K562 (cell line): ENCODE results near the gene GRIK2. TPM values are rescaled to one million over a fixed set of nuclear protein-coding genes. Genes with fewer than 3 reads are reported as not detected.

Experiments
- ATAC-seq: fragments of 200-7000 bp; cut with Tn5 transposase; 3 replicates; pipeline ENCODE4 v1.9.1; 2020; ENCODE audit warnings: moderate library complexity
- BruUV-seq: library from RNA; stranded (reverse); fragments of 400-500 nt; replicated peaks from 2 replicates; lab custom pipeline; 2021; lab: Mats Ljungman, UMichigan
- CTCF ChIA-PET: fragments of 300-600 bp; formaldehyde crosslinking; extraction: SDS; loops from one replicate; lab custom pipeline; 2021; ENCODE audit warnings: low intra/inter-chr PET ratio; lab: Yijun Ruan, JAX
- POLR2A ChIA-PET: fragments of 300-600, 350-650 bp; sonication (Branson Sonifier 250); formaldehyde crosslinking; extraction: SDS; loops from one replicate; lab custom pipeline; 2021; ENCODE audit warnings: antibody characterized with exemption, inconsistent platforms; lab: Yijun Ruan, JAX
- DNase-seq, 4 experiments: peaks; one replicate each; pipeline versions ENCODE4 v3.0.0 to v3.0.0-alpha.2; 2011 to 2018; ENCODE audit warnings: low spot score in 3 of 4, mixed read lengths in 3 of 4; ENCODE audit errors: extremely low read depth in 1 of 4
- FAIRE-seq: peaks from 2 replicates; lab custom pipeline; 2011; peaks lifted over from hg19 to GRCh38; lab: Jason Lieb, UNC
- H2AFZ ChIP-seq: 2 replicates; pipeline ENCODE4 v1.6.0; 2011; ENCODE audit warnings: low read depth, low read length, control low read depth, inconsistent platforms
- H3K27ac ChIP-seq: fragments of 200-600 bp; 3 replicates; pipeline ENCODE4 v1.8.0; 2011; ENCODE audit warnings: low read depth, mild to moderate bottlenecking, control low read depth, inconsistent platforms, low read length, moderate library complexity, mixed read lengths; ENCODE audit errors: extremely low read depth
- H3K27me3 ChIP-seq, 2 experiments: fragments of 300-600 bp in 1 of 2; 2 replicates in 1 of 2; 3 replicates in 1 of 2; pipeline versions ENCODE4 v1.6.0 to v1.8.0; 2011; ENCODE audit warnings: inconsistent platforms in 2 of 2, low read length in 2 of 2, mild to moderate bottlenecking in 1 of 2, mixed read lengths in 1 of 2, moderate library complexity in 1 of 2; ENCODE audit not compliant: control insufficient read depth in 2 of 2, insufficient read depth in 2 of 2
- H3K36me3 ChIP-seq: fragments of 300-600 bp; 3 replicates; pipeline ENCODE4 v1.8.0; 2011; ENCODE audit warnings: mild to moderate bottlenecking, low read length, inconsistent platforms; ENCODE audit not compliant: control insufficient read depth, insufficient read depth
- H3K4me1 ChIP-seq, 2 experiments: fragments of 200-600 bp in 1 of 2; replicated peaks in 1 of 2; 2 replicates in 1 of 2; 3 replicates in 1 of 2; pipeline versions ENCODE4 v1.5.1 to v1.8.0; 2011; ENCODE audit warnings: inconsistent platforms in 2 of 2, low read length in 2 of 2, mild to moderate bottlenecking in 1 of 2, mixed read lengths in 1 of 2, moderate library complexity in 1 of 2; ENCODE audit not compliant: control insufficient read depth in 2 of 2, insufficient read depth in 2 of 2
- H3K4me2 ChIP-seq: 2 replicates; pipeline ENCODE4 v1.6.1; 2011; ENCODE audit warnings: low read length, control low read depth, inconsistent platforms, mixed read lengths; ENCODE audit not compliant: insufficient read depth
- H3K4me3 ChIP-seq: fragments of 200-600 bp; sonication (generic), shearing (Covaris generic); 2 replicates; pipeline ENCODE4 v1.5.1; 2016; ENCODE audit warnings: control low read depth, inconsistent platforms
- H3K79me2 ChIP-seq: fragments of 200-600 bp; 3 replicates; pipeline ENCODE4 v1.8.0; 2011; ENCODE audit warnings: low read length, inconsistent platforms; ENCODE audit not compliant: control insufficient read depth, insufficient read depth
- H3K9ac ChIP-seq, 2 experiments: 2 replicates each; pipeline versions ENCODE4 v1.6.0 to v1.6.1; 2011; ENCODE audit warnings: low read depth in 2 of 2, low read length in 2 of 2, control low read depth in 1 of 2, inconsistent platforms in 1 of 2, mild to moderate bottlenecking in 1 of 2, mixed read lengths in 1 of 2; ENCODE audit not compliant: insufficient read depth in 1 of 2
- H3K9me1 ChIP-seq: one replicate; pipeline ENCODE4 v1.6.0; 2011; ENCODE audit warnings: inconsistent platforms, mild to moderate bottlenecking, low read length, moderate library complexity; ENCODE audit not compliant: control insufficient read depth, insufficient read depth
- H3K9me3 ChIP-seq: replicated peaks from 2 replicates; pipeline ENCODE4 v1.5.1; 2011; ENCODE audit warnings: low read depth, low read length, inconsistent platforms; ENCODE audit not compliant: control insufficient read depth, insufficient read depth
- H4K20me1 ChIP-seq: replicated peaks from 2 replicates; pipeline ENCODE4 v1.6.1; 2011; ENCODE audit warnings: low read length, inconsistent platforms, mixed read lengths; ENCODE audit not compliant: control insufficient read depth, insufficient read depth
- CAMTA2 ChIP-seq: fragments of 250-450 bp; sonication (Bioruptor Pico); conservative IDR thresholded peaks from 2 replicates; pipeline ENCODE4 v1.5.1; 2022
- CREB1 ChIP-seq, 2 experiments: sonication (generic) in 1 of 2; formaldehyde crosslinking in 1 of 2; IDR thresholded peaks; 2 replicates each; pipeline versions ENCODE4 v1.6.1 to v1.8.0; 2012 to 2022; ENCODE audit warnings: inconsistent platforms in 1 of 2, mild to moderate bottlenecking in 1 of 2, missing genetic modification reagents in 1 of 2, moderate library complexity in 1 of 2
- KAT8 ChIP-seq: fragments of 450-650 bp; IDR thresholded peaks from 2 replicates; pipeline ENCODE4 v1.6.1; 2016; ENCODE audit warnings: low read depth, mild to moderate bottlenecking
- PHB ChIP-seq: fragments of 250-450 bp; sonication (Bioruptor Pico); IDR thresholded peaks from 2 replicates; pipeline ENCODE4 v1.5.0; 2021
- PML ChIP-seq: IDR thresholded peaks from 2 replicates; pipeline ENCODE4 v1.6.1; 2012; ENCODE audit warnings: low read length, inconsistent platforms
- POLR2H ChIP-seq: IDR thresholded peaks from 2 replicates; pipeline ENCODE4 v1.6.1; 2016; ENCODE audit warnings: missing genetic modification characterization, low read depth, mild to moderate bottlenecking, control low read depth, missing compliant biosample characterization, moderate library complexity
- RNF2 ChIP-seq: sonication (generic); IDR thresholded peaks from 2 replicates; pipeline ENCODE4 v1.6.1; 2016
- SIN3A ChIP-seq, 2 experiments: fragments of 150-350 bp in 1 of 2; IDR thresholded peaks; 2 replicates each; pipeline ENCODE4 v1.6.1; 2011 to 2016; ENCODE audit warnings: borderline replicate concordance in 2 of 2, low read depth in 2 of 2, low read length in 2 of 2, mild to moderate bottlenecking in 2 of 2, moderate library complexity in 2 of 2; ENCODE audit not compliant: control insufficient read depth in 1 of 2
- SIRT6 ChIP-seq: IDR thresholded peaks from one replicate; pipeline ENCODE4 v1.6.1; 2012; ENCODE audit warnings: low read depth, mild to moderate bottlenecking, control low read depth, inconsistent platforms, low read length, moderate library complexity
- SRF ChIP-seq, 2 experiments: fragments of 250-450, 450-650 bp in 1 of 2; sonication (Bioruptor Pico) in 1 of 2; sonication (generic) in 1 of 2; formaldehyde crosslinking; IDR thresholded peaks; 2 replicates each; pipeline versions ENCODE4 v1.5.0 to v1.5.1; 2020 to 2022; ENCODE audit warnings: mild to moderate bottlenecking in 1 of 2, missing genetic modification reagents in 1 of 2
- U2AF1 ChIP-seq: fragments of 200-400 bp; formaldehyde crosslinking; optimal IDR thresholded peaks from 2 replicates; pipeline ENCODE3; 2017; ENCODE audit warnings: mild to moderate bottlenecking, low read depth, low read length, moderate library complexity
- ZBTB5 ChIP-seq: fragments of 450-650 bp; IDR thresholded peaks from 2 replicates; pipeline ENCODE4 v1.6.1; 2017; ENCODE audit warnings: antibody characterized with exemption
- ZNF165 ChIP-seq: fragments of 250-450 bp; sonication (Bioruptor Pico); IDR thresholded peaks from 2 replicates; pipeline ENCODE4 v1.4.0; 2020; ENCODE audit warnings: borderline replicate concordance
- ZNF217 ChIP-seq: sonication (generic); formaldehyde crosslinking; IDR thresholded peaks from 2 replicates; pipeline ENCODE4 v1.8.0; 2022; ENCODE audit warnings: mild to moderate bottlenecking, missing genetic modification reagents
- ZNF316 ChIP-seq: fragments of 450-650 bp; IDR thresholded peaks from 2 replicates; pipeline ENCODE4 v1.6.1; 2016
- ZNF408 ChIP-seq: fragments of 250-450 bp; sonication (Bioruptor Pico); IDR thresholded peaks from 2 replicates; pipeline ENCODE4 v1.4.0; 2020; ENCODE audit warnings: low read depth, mild to moderate bottlenecking, moderate library complexity
- ZNF695 ChIP-seq: fragments of 450-650 bp; formaldehyde crosslinking; IDR thresholded peaks from 2 replicates; pipeline ENCODE4 v1.4.0; 2020; ENCODE audit warnings: mild to moderate bottlenecking, moderate library complexity
- ZNF696 ChIP-seq: fragments of 250-450 bp; sonication (Bioruptor Pico); conservative IDR thresholded peaks from 2 replicates; pipeline ENCODE4 v1.4.0; 2020; ENCODE audit warnings: mild to moderate bottlenecking, moderate library complexity
- ZNF740 ChIP-seq, 3 experiments: fragments of 200-800 bp in 1 of 3; sonication (Bioruptor generic) in 1 of 3; sonication (generic) in 1 of 3; formaldehyde crosslinking in 1 of 3; IDR thresholded peaks; 2 replicates each; pipeline versions ENCODE4 v1.6.1 to v1.8.0; 2016 to 2022; ENCODE audit warnings: mild to moderate bottlenecking in 2 of 3, missing compliant biosample characterization in 2 of 3, missing genetic modification characterization in 2 of 3, missing genetic modification reagents in 1 of 3
- ZZZ3 ChIP-seq: fragments of 450-650 bp; IDR thresholded peaks from 2 replicates; pipeline ENCODE4 v1.6.1; 2016; ENCODE audit warnings: antibody characterized with exemption, mild to moderate bottlenecking, moderate library complexity
- WGBS: fragments of 100-300 bp; shearing (Covaris generic); methylation state at CpG from one replicate; pipeline ENCODE4 v1.1.6; 2016; ENCODE audit warnings: low coverage, mixed read lengths; ENCODE audit not compliant: insufficient coverage; ENCODE audit errors: missing lambda C conversion rate; 5-methylcytosine and 5-hydroxymethylcytosine counted together
- in situ Hi-C: fragments of 300-500 bp; cut with MboI; formaldehyde crosslinking; loops from 4 replicates; pipeline ENCODE4 v1.15.0; 2018; ENCODE audit warnings: inconsistent platforms, mixed read lengths
- intact Hi-C: fragments of 100-400 bp; cut with micrococcal nuclease; formaldehyde crosslinking; loops from 2 replicates; pipeline ENCODE4 v1.14.2; 2022
- polyA plus RNA-seq, 8 experiments: library from polyadenylated mRNA; depleted of rRNA in 4 of 8; stranded (reverse) in 5 of 8; unstranded in 3 of 8; fragments of >200 nt; fragmentation: Nextera tagmentation in 2 of 8; fragmentation: Illumina TruSeq in 1 of 8; extraction: Ambion mirVana in 2 of 8; extraction: Trizol in 1 of 8; gene quantifications; 2 replicates each; pipeline versions ENCODE4 v1.2.1 to v1.2.3, GENCODE V29; 2011 to 2014; ENCODE audit warnings: inconsistent platforms in 1 of 8, missing spikeins in 1 of 8
- total RNA-seq, 7 experiments: library from RNA; depleted of rRNA in 6 of 7; stranded (reverse); fragments of >200 nt in 6 of 7; fragmentation: Illumina TruSeq in 2 of 7; extraction: Trizol in 2 of 7; gene quantifications; 2 replicates each; pipeline versions ENCODE4 v1.2.1 to v1.2.3, GENCODE V29; 2011 to 2021; ENCODE audit warnings: low replicate concordance in 1 of 7

Gene GRIK2
- total and polyA plus RNA-seq, 9 of the 15 experiments (the other 6 are each of a cell fraction or from before 2014, with no cell fraction given), result not detected

GRCh38 chr6:101433141-101433540 lies 39.6 kb downstream of the GRIK2 start:
- no peak overlapping the region for H3K9ac ChIP-seq
- no peaks in the 10 kb centered on the region for H3K27me3 ChIP-seq
- no peaks in the 10 kb centered on the region for H3K79me2 ChIP-seq
- H4K20me1 ChIP-seq, result no peaks in the 10 kb centered on the region
- no peak overlapping the region for H3K27ac ChIP-seq
- FAIRE-seq (no peak), DNase-seq (no peak), ATAC-seq (no peak)
- intact Hi-C loops (no loop called here), in situ Hi-C loops (no loop called here)
- TF ChIP-seq ZZZ3 (no peak), ZNF740 (CRISPR knock-in tag; IDR thresholded peaks at IDR 0.05) (no peak), ZNF740 (tag; IDR thresholded peaks at IDR 0.05) (no peak), KAT8 (no peak), RNF2 (no peak), ZNF408 (CRISPR knock-in tag) (no peak), SIRT6 (no peak), ZBTB5 (no peak), SIN3A (IDR thresholded peaks at IDR 0.05; ENCODE audit: borderline replicate concordance in 2 of 2, control insufficient read depth in 1 of 2, low read depth in 2 of 2, low read length in 2 of 2) (no peak), ZNF696 (no peak), SRF (CRISPR knock-in tag; IDR thresholded peaks at IDR 0.05) (no peak), PHB (CRISPR knock-in tag) (no peak), PML (no peak), CREB1 (IDR thresholded peaks at IDR 0.05) (no peak), CREB1 (CRISPR knock-in tag; IDR thresholded peaks at IDR 0.05) (no peak), CAMTA2 (CRISPR knock-in tag) (no peak), U2AF1 (no peak), POLR2H (no peak), ZNF217 (CRISPR knock-in tag) (no peak), ZNF165 (CRISPR knock-in tag) (no peak), ZNF316 (no peak), ZNF695 (CRISPR knock-in tag) (no peak)
- CTCF ChIA-PET, result no interaction called here
- BruUV-seq, result no TSS peak
- no peak overlapping the region for H3K4me3 ChIP-seq
- POLR2A ChIA-PET, result no interaction called here
- H3K9me1 ChIP-seq, result no peaks in the 10 kb centered on the region
- 1% methylated on average over 5 of the region's 5 CpGs for WGBS
- no peaks in the 10 kb centered on the region; the same call in 1 of the 2 replicates for H3K9me3 ChIP-seq
- H3K4me1 ChIP-seq, result no peaks in the 10 kb centered on the region
- H3K4me2 ChIP-seq, result no peak overlapping the region
- no peak overlapping the region for H2AFZ ChIP-seq
- no peaks in the 10 kb centered on the region for H3K36me3 ChIP-seq
